Fibroblast of mammary gland (primary cell): ENCODE results near the gene SLC13A5.

Experiments
- DNase-seq: peaks from one replicate; pipeline ENCODE4 v3.0.0-alpha.2; 2010; ENCODE audit warnings: low read depth
- H3K4me3 ChIP-seq: 2 replicates; pipeline ENCODE4 v1.5.1; 2011; ENCODE audit warnings: low read depth, mild to moderate bottlenecking, low read length, moderate library complexity; ENCODE audit not compliant: control insufficient read depth
- CTCF ChIP-seq: conservative IDR thresholded peaks from 2 replicates; pipeline ENCODE4 v1.5.1; 2011; ENCODE audit warnings: low read depth, low read length, inconsistent platforms; ENCODE audit not compliant: control insufficient read depth, insufficient read depth

The SLC13A5 gene

GRCh38 chr17:6724009-6724408 lies 10.8 kb upstream of the SLC13A5 start:
- no peak for DNase-seq
- no peak for TF ChIP-seq CTCF
- no peak overlapping the region for H3K4me3 ChIP-seq

GRCh38 chr17:6721744-6722143 lies 8.6 kb upstream of the SLC13A5 start:
- TF ChIP-seq CTCF, result no peak
- H3K4me3 ChIP-seq, result no peak overlapping the region
- DNase-seq, result no peak

GRCh38 chr17:6716736-6717135 lies 3.6 kb upstream of the SLC13A5 start:
- DNase-seq, result no peak
- no peak for TF ChIP-seq CTCF
- no peak overlapping the region for H3K4me3 ChIP-seq

GRCh38 chr17:6714315-6714874 lies 1.2 kb upstream of the SLC13A5 start:
- no peak overlapping the region for H3K4me3 ChIP-seq
- no peak for DNase-seq
- TF ChIP-seq CTCF, result no peak

GRCh38 chr17:6713918-6714271 lies 726 bp upstream of the SLC13A5 start:
- no peak overlapping the region for H3K4me3 ChIP-seq
- no peak for TF ChIP-seq CTCF

GRCh38 chr17:6712854-6713129 lies 377 bp downstream of the SLC13A5 start:
- H3K4me3 ChIP-seq, result no peak overlapping the region
- TF ChIP-seq CTCF, result no peak
- no peak for DNase-seq

More at GRCh38 chr17:6713918-6714271, 726 bp upstream of the SLC13A5 start:
- no peak for DNase-seq

- no peak for DNase-seq
- no peak for TF ChIP-seq CTCF
- H3K4me3 ChIP-seq, result no peak overlapping the region
Measured at GRCh38 chr17:6712058-6712853, 913 bp downstream of the SLC13A5 start.
